PC-9 (cell line): ENCODE measurements around the gene IFI27.

Experiments used
- EZH2 ChIP-seq: fragments of 200-600 bp; sonication (generic); IDR thresholded peaks from 2 replicates; pipeline ENCODE4 v1.8.0; 2017; ENCODE audit warnings: antibody characterized with exemption, low read depth
- TF ChIP-seq, protein P1 (sequence below): fragments of 200-600 bp; sonication (generic); conservative IDR thresholded peaks from 2 replicates; pipeline ENCODE4 v1.6.1; 2017; ENCODE audit warnings: mixed run types, antibody characterized with exemption, mild to moderate bottlenecking, moderate library complexity

DNA sequence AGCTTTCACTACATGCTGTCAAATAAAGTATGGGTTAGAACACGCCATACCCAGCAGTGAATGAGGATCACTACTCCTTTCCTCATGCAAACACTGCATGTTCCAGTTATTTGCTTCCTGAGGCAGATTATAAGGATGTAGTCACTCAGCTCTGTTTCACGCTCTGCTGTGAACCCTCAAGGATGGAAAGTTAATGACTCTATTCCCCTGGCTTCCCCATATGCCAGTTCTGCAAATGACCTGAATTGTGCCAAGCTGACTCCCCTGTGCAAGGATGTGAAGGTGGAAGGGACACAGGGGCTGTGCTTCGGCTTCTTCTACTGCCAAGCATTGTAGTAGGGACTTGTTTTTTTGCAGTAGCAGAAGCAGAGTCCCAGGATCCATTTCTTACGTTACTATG lies 22.6 kb upstream of the IFI27 start:
- TF ChIP-seq, protein P1, sequence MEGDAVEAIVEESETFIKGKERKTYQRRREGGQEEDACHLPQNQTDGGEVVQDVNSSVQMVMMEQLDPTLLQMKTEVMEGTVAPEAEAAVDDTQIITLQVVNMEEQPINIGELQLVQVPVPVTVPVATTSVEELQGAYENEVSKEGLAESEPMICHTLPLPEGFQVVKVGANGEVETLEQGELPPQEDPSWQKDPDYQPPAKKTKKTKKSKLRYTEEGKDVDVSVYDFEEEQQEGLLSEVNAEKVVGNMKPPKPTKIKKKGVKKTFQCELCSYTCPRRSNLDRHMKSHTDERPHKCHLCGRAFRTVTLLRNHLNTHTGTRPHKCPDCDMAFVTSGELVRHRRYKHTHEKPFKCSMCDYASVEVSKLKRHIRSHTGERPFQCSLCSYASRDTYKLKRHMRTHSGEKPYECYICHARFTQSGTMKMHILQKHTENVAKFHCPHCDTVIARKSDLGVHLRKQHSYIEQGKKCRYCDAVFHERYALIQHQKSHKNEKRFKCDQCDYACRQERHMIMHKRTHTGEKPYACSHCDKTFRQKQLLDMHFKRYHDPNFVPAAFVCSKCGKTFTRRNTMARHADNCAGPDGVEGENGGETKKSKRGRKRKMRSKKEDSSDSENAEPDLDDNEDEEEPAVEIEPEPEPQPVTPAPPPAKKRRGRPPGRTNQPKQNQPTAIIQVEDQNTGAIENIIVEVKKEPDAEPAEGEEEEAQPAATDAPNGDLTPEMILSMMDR: no peak
- no peak for TF ChIP-seq EZH2
